Memory B cell (primary cell): ENCODE results near the gene EFEMP1.
"Not testable (repeated sequence)": the region's sequence is repeated elsewhere in the genome, so short reads cannot be mapped to it uniquely, and the experiment has no call there.

Source experiments
- ATAC-seq: fragments of 150-1000 bp; cut with Tn5 transposase; 2 replicates; pipeline ENCODE4 v1.10.0; 2021; ENCODE audit warnings: low read depth, mild to moderate bottlenecking, moderate library complexity
- DNase-seq, 2 donors: peaks; one replicate each; pipeline ENCODE4 v3.0.0; 2022; ENCODE audit warnings: low spot score in 2 of 2
- H3K27ac Mint-ChIP-seq: one replicate; pipeline ENCODE4 v1.8.0; 2022; ENCODE audit warnings: mild to moderate bottlenecking, moderate library complexity, mixed read lengths
- H3K27me3 Mint-ChIP-seq: one replicate; pipeline ENCODE4 v1.8.0; 2022; ENCODE audit warnings: mixed read lengths
- H3K36me3 Mint-ChIP-seq: one replicate; pipeline ENCODE4 v1.8.0; 2022; ENCODE audit warnings: mild to moderate bottlenecking, mixed read lengths
- H3K4me1 Mint-ChIP-seq: one replicate; pipeline ENCODE4 v1.8.0; 2022; ENCODE audit warnings: mixed read lengths
- H3K4me3 Mint-ChIP-seq: one replicate; pipeline ENCODE4 v1.8.0; 2022; ENCODE audit warnings: mild to moderate bottlenecking, moderate library complexity, mixed read lengths
- H3K9me3 Mint-ChIP-seq: one replicate; pipeline ENCODE4 v1.8.0; 2022; ENCODE audit warnings: mixed read lengths

EFEMP1 gene

DNA sequence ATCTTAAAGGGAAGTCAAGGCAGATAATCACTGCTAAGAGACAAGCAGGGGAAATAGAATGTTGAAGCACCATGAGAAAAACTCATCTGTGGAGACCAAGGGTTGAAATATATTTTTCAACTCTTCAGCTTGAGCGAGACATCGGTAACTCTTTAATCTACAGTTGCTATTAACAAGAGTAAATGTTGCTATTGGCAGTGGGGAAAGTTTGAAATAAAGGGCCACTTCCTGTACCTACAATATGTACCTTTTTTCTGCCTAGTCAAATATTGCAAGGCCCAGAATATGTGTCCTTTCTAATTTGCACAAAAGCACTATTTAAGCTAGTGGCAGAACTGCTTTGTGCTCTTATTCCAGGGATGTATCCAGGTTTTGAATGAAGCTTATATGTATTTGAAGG lies 65.8 kb downstream of the EFEMP1 start:
- peaks cover 1% of the 10 kb centered on the region for H3K27me3 Mint-ChIP-seq
- no peak for ATAC-seq
- no peaks in the 10 kb centered on the region for H3K4me1 Mint-ChIP-seq
- DNase-seq: no peak
- H3K36me3 Mint-ChIP-seq: no peaks in the 10 kb centered on the region
- H3K9me3 Mint-ChIP-seq: no peaks in the 10 kb centered on the region
- H3K27ac Mint-ChIP-seq: no peak overlapping the region
- H3K4me3 Mint-ChIP-seq: no peak overlapping the region

DNA sequence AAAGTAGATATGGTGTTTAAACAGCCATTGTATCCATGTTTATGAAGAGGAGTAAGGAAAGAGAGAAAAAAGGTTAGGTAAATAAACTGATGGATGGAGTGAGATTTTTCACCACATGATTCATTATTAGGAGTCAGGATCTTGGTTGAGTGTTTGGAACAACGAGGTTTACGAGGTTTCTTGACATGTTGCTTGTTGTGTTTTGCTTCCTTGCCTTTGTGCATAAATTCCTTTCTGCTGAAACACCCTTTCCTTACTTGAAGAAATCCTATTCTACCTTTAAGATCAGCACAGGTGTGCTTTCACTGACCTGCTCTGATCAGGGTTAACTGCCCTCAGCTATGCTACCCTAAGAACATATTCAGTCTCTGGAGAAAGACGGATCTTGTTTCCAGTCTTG lies 66.6 kb downstream of the EFEMP1 start:
- no peak overlapping the region for H3K4me3 Mint-ChIP-seq
- H3K36me3 Mint-ChIP-seq: no peaks in the 10 kb centered on the region

DNA sequence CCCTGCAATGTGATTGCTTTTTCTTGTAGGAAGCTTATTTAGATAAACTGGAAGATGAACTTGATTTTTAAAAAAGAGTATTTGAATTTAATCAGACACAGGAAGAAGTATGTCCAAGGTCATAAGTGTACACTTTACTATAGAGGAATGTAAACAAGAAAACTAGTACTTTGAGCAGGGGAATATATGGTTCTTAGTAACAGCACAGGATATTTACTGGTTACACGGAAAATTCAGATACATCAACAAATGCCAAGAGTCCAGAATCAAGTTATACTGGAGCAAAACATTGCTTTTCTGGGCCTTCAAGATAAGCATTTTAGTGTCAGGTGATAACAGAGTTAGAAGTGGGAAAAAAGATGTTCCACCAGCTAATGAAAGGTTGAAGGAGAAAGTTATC lies 75.5 kb downstream of the EFEMP1 start:
- ATAC-seq (no peak), DNase-seq (no peak)
- no peaks in the 10 kb centered on the region for H3K36me3 Mint-ChIP-seq
- H3K27ac Mint-ChIP-seq: no peak overlapping the region
- H3K4me3 Mint-ChIP-seq: no peak overlapping the region
- H3K9me3 Mint-ChIP-seq: peaks cover 2% of the 10 kb centered on the region
- no peaks in the 10 kb centered on the region for H3K27me3 Mint-ChIP-seq
- peaks cover 6% of the 10 kb centered on the region for H3K4me1 Mint-ChIP-seq

More for the DNA sequence above, 66.6 kb downstream of the EFEMP1 start:
- DNase-seq (no peak), ATAC-seq (no peak)
- no peaks in the 10 kb centered on the region for H3K4me1 Mint-ChIP-seq
- H3K27me3 Mint-ChIP-seq: peaks cover 1% of the 10 kb centered on the region
- H3K27ac Mint-ChIP-seq: no peak overlapping the region
- H3K9me3 Mint-ChIP-seq: peaks cover 2% of the 10 kb centered on the region

DNA sequence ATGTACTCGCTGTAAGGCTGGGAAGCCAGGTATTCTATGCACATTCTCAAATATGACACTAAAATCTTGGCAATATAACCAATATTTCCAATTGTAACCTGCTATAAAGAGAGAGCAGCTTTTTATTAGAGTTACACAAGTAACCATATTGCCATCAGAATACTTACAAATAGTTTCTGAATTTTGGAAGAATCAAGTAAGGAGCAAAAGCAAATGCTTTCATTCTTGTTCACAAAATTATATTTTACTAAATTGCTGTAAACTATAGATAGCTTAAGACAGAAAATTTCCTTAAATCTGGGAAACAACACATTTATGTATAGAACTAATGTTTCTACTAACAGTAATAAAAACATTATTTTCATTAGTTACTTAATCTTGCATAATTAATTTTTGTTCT lies 77.2 kb downstream of the EFEMP1 start:
- Mint-ChIP-seq H3K4me3 (no peak overlapping the region), H3K4me1 (peaks cover 6% of the 10 kb centered on the region), H3K27me3 (no peaks in the 10 kb centered on the region), H3K9me3 (no peaks in the 10 kb centered on the region), H3K27ac (no peak overlapping the region), H3K36me3 (no peaks in the 10 kb centered on the region)
- no peak for ATAC-seq
- no peak for DNase-seq

DNA sequence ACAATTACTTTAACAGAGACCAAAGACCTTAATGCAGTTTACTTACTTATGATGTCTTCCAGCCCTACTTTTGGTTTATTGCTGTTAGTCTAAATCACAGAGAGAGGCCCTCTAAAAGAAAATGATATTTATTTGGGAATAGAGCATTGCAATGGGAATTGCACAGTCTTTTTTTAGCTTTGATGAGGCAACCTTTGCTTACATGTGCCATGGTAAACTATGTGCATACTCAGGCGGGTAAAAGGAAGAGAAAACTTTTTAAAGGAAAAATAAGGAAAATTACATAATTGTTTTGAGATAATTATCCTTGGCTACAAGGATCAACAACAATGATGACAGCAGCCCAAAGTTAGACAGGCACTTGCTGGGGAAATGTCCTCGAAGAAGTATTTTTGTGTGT lies 78.6 kb downstream of the EFEMP1 start:
- Mint-ChIP-seq H3K27me3 (no peaks in the 10 kb centered on the region), H3K27ac (no peak overlapping the region), H3K9me3 (no peaks in the 10 kb centered on the region), H3K4me1 (peaks cover 6% of the 10 kb centered on the region), H3K4me3 (no peak overlapping the region), H3K36me3 (no peaks in the 10 kb centered on the region)
- DNase-seq (no peak), ATAC-seq (no peak)

DNA sequence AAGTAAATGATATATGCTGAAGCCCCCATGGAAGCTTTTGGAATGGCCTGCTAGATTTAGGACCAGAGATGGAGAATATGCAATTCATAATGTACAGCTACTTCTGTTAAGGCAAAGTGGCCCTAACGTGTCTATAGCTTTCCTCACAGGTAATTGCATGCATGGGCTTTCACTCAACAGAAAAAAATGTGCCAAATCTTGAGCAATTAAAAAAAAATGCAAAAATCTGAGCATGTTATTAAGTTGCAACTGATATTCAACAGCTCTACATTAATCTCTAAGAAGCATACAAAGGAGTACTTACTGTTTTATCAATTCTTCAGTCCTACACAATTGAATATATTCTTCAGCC lies 79.6 kb downstream of the EFEMP1 start:
- H3K36me3 Mint-ChIP-seq: no peaks in the 10 kb centered on the region
- H3K27me3 Mint-ChIP-seq: no peaks in the 10 kb centered on the region
- H3K9me3 Mint-ChIP-seq: no peaks in the 10 kb centered on the region
- ATAC-seq (no peak), DNase-seq (no peak)
- H3K27ac Mint-ChIP-seq: no peak overlapping the region
- H3K4me3 Mint-ChIP-seq: no peak overlapping the region
- H3K4me1 Mint-ChIP-seq: peaks cover 3% of the 10 kb centered on the region

DNA sequence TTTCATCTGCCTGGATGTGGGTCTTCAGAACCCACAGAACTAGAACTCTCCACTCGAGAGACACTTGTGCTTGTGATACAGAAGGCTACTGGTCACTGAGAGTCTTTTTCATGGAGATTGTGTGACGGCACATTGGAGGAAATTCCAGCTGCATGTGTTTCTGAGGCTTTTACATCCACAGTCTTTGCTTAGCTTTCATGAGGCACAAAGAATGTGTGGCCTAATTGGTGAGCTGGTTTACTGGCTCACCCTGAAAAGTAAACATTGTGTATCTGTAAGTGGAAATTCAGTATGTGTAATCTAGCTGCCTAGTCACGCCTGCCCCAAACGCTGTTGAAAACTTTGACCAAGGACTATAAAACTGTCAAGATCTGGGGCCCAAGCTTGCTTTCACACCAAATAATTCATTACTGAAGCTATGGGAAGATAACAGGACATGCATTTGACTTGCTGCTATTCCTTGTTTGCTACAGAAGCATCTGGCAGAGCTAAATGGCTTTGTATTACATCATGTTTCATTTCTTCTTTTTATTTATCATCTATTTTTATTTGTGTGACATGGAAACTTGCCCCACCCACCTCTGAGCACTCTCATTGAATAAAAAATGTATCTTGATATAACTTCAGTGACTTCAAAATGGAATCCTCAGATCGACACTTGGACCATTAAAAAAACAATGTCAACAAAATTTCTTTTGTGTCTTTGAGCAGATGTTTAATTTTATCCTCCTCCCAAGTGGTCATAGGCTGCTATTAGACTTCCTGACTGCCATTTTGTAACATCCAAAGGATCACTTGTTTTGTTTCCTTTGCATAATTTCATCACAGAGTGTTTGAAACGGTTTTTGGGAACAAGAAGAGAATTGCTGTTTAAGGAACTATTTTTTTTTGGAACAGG lies 80.2 kb downstream of the EFEMP1 start:
- DNase-seq: no peak
- no peak for ATAC-seq
- H3K4me3 Mint-ChIP-seq: no peak overlapping the region
- H3K4me1 Mint-ChIP-seq: peaks cover 2% of the 10 kb centered on the region
- no peaks in the 10 kb centered on the region for H3K36me3 Mint-ChIP-seq
- peaks cover 1% of the 10 kb centered on the region for H3K9me3 Mint-ChIP-seq
- H3K27me3 Mint-ChIP-seq: peaks cover 2% of the 10 kb centered on the region
- no peak overlapping the region for H3K27ac Mint-ChIP-seq

DNA sequence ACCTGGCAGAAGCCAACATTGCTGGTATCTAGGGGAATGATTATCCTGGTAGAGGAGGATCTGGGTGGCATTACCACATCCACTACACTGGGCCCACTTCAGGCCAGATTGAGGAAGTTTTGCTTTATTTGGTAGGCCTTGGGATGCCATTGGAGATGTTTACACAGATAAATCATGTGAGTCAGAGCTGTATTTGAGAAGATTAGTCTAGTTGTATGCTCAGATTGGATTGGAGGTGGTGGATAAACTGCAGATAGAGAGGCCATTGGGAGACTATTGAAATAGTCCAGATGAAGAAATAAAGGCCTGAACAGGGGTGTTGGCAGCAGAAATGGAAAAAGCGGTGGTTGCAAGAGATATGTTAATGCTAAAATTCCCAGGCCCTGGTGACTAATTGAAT lies 81.5 kb downstream of the EFEMP1 start:
- H3K9me3 Mint-ChIP-seq: peaks cover 1% of the 10 kb centered on the region
- no peak for ATAC-seq
- H3K4me1 Mint-ChIP-seq: no peaks in the 10 kb centered on the region
- no peaks in the 10 kb centered on the region for H3K36me3 Mint-ChIP-seq
- H3K27ac Mint-ChIP-seq: no peak overlapping the region
- H3K4me3 Mint-ChIP-seq: no peak overlapping the region
- H3K27me3 Mint-ChIP-seq: peaks cover 2% of the 10 kb centered on the region
- DNase-seq: no peak

DNA sequence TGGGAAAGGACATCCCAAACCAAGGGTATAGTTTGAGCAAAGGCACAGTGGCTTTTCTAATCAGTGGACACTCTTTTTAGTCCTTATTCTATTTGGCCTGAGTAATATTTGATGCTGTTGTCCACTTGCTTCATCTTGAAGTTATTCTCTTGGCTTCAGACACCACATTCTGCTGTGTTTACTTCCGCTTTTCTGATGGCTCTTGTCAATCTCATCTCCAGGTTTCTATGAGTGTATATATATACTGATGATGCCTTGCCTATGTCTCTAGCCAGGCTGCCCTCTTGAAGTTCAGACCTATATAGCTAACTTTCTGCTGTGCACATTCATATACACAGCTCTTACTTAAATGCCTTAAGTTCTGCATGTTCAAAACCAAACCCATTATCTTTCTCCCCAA lies 83.1 kb downstream of the EFEMP1 start:
- ATAC-seq: no peak
- Mint-ChIP-seq H3K27ac (no peak overlapping the region), H3K4me1 (no peaks in the 10 kb centered on the region), H3K27me3 (peaks cover 2% of the 10 kb centered on the region), H3K36me3 (no peaks in the 10 kb centered on the region), H3K9me3 (peaks cover 1% of the 10 kb centered on the region), H3K4me3 (no peak overlapping the region)
- no peak for DNase-seq

DNA sequence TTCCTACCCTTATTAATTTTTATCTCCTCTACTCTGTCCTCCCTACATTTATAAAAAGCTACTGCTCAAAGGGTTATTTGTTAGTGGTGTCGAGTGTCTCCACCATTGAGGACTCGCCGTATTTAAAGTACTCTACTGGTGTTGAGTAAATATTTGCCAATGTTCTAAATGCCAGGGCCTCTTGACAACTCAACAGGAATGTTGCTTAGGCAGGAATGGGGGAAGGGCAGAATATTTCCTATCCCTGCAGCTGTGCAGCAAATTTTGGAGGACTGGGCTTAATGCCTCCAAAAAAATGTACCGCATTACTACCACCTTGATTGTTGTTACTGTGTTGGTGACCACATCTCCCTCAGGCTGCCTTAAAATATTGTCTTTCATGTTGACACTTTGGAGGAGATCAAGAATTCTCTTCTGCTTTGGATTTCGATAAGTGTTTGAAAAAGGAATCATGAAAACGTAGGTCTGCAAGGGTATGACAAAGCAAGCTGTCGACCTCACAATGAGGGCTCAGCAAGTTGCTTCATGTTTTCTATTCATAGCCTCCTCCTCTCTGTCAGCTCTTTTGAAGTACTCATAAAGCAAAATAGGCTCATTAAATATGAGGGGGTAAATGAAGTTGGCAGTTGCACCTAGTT lies 84.3 kb downstream of the EFEMP1 start:
- peaks cover 1% of the 10 kb centered on the region for H3K9me3 Mint-ChIP-seq

DNA sequence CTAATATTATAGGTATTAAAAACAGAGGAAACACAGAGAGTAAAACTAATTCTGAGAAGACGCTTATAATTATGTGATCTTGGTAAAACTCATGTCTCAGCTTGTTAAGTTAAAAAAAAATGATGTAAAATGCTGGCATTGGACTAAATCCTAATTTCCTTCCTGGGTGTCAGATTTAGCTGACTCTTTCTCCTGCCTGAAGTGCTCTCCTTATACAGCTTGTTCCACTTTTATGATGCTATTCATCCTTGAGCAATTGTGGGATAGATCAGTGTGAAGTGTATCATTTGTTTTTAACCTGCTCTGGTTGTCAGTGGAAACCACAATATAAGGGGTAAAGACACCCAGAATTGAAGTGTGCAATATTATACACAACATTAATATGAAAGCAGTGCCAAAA lies 84.9 kb downstream of the EFEMP1 start:
- peaks cover 2% of the 10 kb centered on the region for H3K27me3 Mint-ChIP-seq
- no peak for DNase-seq

More for the DNA sequence above, 84.3 kb downstream of the EFEMP1 start:
- no peak for ATAC-seq
- H3K4me1 Mint-ChIP-seq: no peaks in the 10 kb centered on the region
- DNase-seq: no peak
- no peak overlapping the region for H3K27ac Mint-ChIP-seq
- H3K4me3 Mint-ChIP-seq: no peak overlapping the region
- peaks cover 2% of the 10 kb centered on the region for H3K27me3 Mint-ChIP-seq
- no peaks in the 10 kb centered on the region for H3K36me3 Mint-ChIP-seq

DNA sequence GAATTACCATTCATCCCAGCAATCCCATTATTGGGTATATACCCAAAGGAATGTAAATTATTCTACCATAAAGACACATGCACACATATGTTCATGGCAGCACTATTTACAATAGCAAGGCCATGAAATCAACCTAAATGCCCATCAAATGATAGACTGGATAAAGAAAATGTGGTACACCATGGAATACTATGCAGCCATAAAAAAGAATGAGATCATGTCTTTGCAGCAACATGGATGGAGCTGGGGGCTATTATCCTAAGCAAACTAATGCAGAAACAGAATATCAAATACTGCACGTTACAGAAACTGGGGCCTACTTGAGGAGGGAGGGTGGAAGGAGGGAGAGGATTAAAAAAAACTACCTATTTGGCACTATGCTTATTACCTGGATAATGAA lies 85.5 kb downstream of the EFEMP1 start:
- not testable (repeated sequence) for H3K36me3 Mint-ChIP-seq, H3K27ac Mint-ChIP-seq, ATAC-seq, H3K9me3 Mint-ChIP-seq, H3K4me1 Mint-ChIP-seq, H3K27me3 Mint-ChIP-seq, H3K4me3 Mint-ChIP-seq, DNase-seq

More for the DNA sequence above, 84.9 kb downstream of the EFEMP1 start:
- Mint-ChIP-seq H3K36me3 (no peaks in the 10 kb centered on the region), H3K4me1 (no peaks in the 10 kb centered on the region), H3K9me3 (peaks cover 1% of the 10 kb centered on the region), H3K4me3 (no peak overlapping the region), H3K27ac (no peak overlapping the region)
- ATAC-seq: no peak

DNA sequence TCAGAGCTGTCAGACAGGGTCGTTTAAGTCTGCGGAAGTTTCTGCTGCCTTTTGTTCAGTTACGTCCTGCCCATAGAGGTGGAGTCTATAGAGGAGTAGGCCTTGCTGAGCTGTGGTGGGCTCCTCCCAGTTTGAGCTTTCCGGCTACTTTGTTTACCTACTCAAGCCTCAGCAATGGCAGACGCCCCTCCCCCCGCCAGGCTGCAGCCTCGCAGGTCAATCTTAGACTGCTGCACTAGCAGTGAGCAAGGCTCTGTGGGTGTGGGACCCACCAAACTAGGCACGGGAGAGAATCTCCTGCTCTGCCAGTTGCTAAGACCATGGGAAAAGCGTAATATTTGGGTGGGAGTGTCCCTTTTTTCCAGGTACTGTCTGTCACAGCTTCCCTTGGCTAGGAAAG lies 86.5 kb downstream of the EFEMP1 start:
- H3K36me3 Mint-ChIP-seq: no peaks in the 10 kb centered on the region
- DNase-seq (no peak), ATAC-seq (no peak)
- H3K27ac Mint-ChIP-seq: no peak overlapping the region
- peaks cover 2% of the 10 kb centered on the region for H3K27me3 Mint-ChIP-seq
- H3K9me3 Mint-ChIP-seq: peaks cover 4% of the 10 kb centered on the region
- no peaks in the 10 kb centered on the region for H3K4me1 Mint-ChIP-seq
- H3K4me3 Mint-ChIP-seq: no peak overlapping the region

DNA sequence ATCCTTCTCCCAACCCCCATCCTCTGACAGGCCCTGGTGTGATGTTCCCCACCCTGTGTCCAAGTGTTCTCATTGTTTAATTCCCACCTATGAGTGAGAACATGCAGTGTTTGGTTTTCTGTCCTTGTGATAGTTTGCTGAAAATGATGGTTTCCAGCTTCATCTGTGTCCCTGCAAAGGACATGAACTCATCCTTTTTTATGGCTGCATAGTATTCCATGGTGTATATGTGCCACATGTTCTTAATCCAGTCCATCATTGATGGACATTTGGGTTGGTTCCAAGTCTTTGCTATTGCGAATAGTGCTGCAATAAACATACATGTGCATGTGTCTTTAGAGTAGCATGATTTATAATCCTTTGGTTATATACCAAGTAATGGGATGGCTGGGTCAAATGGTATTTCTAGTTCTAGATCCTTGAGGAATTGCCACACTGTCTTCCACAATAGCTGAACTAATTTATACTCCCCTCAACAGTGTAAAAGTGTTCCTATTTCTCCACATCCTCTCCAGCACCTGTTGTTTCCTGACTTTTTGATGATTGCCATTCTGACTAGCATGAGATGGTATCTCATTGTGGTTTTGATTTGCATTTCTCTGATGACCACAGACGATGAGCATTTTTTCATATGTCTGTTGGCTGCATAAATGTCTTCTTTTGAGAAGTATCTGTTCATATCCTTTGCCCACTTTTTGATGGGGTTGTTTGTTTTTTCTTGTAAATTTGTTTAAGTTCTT lies 91.7 kb downstream of the EFEMP1 start:
- H3K9me3 Mint-ChIP-seq, H3K4me3 Mint-ChIP-seq, H3K36me3 Mint-ChIP-seq, DNase-seq, ATAC-seq, H3K4me1 Mint-ChIP-seq, H3K27ac Mint-ChIP-seq, H3K27me3 Mint-ChIP-seq: not testable (repeated sequence)
